Articular chondrocyte of knee joint (primary cell): ENCODE data around the gene EXOC5. TPM values are rescaled to one million over a fixed set of nuclear protein-coding genes. Genes with fewer than 3 reads are reported as not detected.

ENCODE experiments used
- total RNA-seq: library from RNA; depleted of rRNA; stranded (reverse); fragments of >200 nt; gene quantifications from 2 replicates; pipeline ENCODE4 v1.2.3, GENCODE V29; 2012

The EXOC5 gene, protein sequence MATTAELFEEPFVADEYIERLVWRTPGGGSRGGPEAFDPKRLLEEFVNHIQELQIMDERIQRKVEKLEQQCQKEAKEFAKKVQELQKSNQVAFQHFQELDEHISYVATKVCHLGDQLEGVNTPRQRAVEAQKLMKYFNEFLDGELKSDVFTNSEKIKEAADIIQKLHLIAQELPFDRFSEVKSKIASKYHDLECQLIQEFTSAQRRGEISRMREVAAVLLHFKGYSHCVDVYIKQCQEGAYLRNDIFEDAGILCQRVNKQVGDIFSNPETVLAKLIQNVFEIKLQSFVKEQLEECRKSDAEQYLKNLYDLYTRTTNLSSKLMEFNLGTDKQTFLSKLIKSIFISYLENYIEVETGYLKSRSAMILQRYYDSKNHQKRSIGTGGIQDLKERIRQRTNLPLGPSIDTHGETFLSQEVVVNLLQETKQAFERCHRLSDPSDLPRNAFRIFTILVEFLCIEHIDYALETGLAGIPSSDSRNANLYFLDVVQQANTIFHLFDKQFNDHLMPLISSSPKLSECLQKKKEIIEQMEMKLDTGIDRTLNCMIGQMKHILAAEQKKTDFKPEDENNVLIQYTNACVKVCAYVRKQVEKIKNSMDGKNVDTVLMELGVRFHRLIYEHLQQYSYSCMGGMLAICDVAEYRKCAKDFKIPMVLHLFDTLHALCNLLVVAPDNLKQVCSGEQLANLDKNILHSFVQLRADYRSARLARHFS
- total RNA-seq: 82.8 and 96.4 TPM in 2 replicates

DNA sequence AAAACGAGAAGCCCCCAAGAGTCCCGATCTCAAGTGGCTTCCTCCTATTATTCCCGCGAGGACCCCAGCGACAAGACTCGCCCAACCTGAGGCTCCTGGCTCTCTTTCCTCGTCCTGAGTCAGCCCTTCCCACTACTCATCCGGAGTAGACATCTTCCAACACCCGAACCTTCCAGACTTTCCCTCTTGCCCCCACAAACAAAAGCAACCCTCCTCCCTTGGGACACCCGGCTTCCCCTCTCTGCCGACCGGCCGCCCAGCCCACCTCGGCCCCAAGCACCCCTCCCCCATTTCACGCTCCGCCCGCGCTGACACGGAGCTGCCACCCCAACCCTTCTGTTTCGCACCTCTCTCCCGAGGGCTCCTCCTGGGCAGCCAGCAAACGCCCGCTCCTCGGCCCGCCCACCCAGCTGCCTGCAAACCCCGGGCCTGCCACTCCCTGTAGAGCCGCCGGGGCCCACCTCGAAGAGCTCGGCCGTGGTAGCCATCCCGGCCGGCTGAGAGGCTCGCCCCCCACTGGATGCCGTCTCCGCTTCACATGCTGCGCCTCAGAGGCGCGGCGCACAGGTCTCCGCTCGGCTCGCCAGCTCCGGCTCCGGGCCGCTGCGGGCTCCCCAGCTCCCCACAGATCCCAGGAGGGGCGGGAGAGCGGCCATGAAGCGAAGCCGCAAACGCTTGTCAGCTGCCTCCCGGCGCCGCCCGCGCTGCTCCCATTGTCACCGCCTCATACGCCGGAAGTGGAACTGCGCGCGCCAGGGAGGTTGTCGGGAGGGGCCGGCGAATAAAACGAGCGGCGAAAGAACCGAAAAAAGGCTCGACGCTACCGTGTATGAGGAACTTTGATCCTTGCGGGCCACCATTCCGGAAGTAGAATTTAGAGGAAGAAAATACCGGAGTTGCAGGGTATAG is at the start of gene EXOC5, which contains the start of gene AP5M1:
Gene EXOC5, minus strand, starts transcription at position 745 of the 909 bp plus-strand sequence. Its CDS starts 257 bp downstream, at position 488.
Gene AP5M1, plus strand, starts transcription at position 811 of the 909 bp plus-strand sequence. CDS start 344 bp downstream, outside the sequence.

Other genes with a start within 250 kb of the EXOC5 start
- gene AP5M1, start 66 bp upstream of the EXOC5 start, total RNA-seq: 35.3 and 42.3 TPM in 2 replicates
- 24.2 and 29.6 TPM in 2 replicates for gene NAA30, start 121.7 kb upstream of the EXOC5 start, total RNA-seq
- not detected in 2 replicates for gene CCDC198, start 225.0 kb upstream of the EXOC5 start, total RNA-seq